Measurements from ENCODE around the gene CDC27.

Gene CDC27

DNA sequence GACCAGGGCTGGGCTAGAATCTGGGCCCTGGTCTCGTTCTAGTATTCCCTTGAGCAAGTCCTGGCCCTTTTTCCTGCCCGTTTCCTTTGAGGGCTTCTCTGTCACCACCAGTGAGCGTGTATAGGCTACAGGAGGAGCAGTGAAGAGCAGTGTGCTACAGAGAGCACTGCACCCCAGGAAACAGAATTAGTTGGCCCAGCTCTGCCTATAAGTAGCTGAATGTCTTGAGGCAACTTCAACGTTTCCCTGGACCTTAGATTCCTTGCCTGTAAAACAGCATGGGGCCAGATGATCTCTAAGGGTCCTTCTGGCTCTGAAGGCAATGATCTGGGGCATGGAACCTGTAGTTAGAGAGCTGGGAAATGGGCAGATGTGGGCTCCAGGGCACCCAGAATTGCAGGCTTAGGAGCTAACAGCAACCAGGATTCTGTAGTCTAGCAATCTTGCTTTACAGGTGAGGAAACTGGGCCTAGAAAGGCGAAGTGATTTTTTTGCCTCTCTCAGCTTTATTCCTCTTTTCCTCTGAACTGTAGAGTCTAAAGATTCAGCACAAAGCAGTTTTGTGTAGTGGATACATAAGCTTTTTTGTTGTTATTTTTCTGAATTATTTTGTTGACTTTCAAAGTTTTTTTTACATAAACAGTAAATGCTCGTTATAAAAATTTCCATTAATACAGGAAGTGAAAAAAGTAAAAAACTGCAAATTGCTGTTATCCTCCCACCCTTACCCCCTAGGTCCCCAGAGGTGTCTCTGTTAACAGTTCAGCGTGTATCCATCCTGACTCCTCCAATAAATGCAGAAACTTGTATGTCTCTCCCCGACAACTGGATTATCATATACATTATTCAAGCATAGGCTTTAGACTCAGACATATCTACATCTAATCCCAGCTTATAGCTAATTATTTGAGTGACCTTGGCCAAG lies 18.3 kb upstream of the CDC27 start:
- TF ChIP-seq, protein P1, sequence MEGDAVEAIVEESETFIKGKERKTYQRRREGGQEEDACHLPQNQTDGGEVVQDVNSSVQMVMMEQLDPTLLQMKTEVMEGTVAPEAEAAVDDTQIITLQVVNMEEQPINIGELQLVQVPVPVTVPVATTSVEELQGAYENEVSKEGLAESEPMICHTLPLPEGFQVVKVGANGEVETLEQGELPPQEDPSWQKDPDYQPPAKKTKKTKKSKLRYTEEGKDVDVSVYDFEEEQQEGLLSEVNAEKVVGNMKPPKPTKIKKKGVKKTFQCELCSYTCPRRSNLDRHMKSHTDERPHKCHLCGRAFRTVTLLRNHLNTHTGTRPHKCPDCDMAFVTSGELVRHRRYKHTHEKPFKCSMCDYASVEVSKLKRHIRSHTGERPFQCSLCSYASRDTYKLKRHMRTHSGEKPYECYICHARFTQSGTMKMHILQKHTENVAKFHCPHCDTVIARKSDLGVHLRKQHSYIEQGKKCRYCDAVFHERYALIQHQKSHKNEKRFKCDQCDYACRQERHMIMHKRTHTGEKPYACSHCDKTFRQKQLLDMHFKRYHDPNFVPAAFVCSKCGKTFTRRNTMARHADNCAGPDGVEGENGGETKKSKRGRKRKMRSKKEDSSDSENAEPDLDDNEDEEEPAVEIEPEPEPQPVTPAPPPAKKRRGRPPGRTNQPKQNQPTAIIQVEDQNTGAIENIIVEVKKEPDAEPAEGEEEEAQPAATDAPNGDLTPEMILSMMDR (IDR thresholded peaks at IDR 0.05), result no peak

DNA sequence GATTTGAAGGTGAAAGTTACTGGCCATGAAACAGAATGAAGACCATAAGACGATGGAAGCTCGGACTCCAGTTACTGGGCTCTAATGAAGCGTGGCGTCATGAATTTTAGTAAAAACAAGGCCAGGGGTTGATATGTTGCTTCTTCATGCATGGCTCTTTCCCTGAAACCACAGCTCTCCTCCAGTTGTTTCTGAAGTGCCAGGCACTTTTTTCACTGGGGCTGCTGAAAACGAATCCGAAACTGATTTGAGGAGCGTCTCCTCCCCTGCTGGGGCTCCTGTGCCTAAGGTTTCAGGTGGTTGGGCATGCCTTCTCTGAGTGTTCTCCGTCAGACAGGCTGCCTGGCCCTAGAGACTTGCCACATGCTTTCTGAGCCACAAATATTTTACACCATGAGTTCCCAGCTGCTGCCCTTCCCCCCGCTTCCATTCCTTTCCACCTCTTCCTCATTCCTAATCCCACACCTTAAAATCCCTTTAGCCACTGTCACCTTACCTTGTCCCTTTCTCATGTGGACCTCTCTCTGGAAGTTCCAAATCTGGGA lies 16.4 kb upstream of the CDC27 start:
- TF ChIP-seq, protein P1 (IDR thresholded peaks at IDR 0.05), result no peak

DNA sequence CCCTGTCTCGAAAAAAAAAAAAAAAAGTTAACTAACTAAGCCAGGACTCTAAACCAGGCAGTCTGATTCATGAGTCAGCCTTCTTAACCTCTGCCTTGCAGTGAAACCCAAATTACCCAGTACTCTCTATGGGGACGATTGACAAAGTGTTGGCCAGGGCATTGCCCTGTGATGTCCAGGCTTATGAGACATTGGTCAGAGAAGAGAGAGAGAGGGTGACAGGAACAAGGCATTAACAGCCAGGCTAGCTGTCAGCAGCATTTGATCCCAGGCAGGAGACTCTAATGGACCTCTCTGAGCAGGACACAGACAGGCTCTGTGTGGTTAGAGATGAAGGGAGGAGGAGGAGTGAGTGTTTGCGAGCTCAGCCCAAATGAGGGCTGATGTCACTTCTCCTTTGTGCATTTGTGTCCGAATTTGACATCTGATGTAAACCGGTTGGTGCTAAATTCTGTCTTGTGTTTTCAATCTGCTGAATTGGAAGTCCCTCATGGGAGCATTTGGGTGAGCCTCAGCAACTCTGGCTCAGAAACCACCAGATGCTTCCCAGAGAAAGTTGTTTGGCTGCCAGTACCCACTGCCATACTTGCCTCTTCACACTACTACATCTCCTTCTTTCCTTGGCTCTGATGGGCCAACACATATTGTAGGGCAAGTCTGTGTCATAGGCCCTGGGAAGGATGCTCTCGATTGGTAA lies 15.8 kb upstream of the CDC27 start:
- TF ChIP-seq, protein P1 (IDR thresholded peaks at IDR 0.05), result no peak

DNA sequence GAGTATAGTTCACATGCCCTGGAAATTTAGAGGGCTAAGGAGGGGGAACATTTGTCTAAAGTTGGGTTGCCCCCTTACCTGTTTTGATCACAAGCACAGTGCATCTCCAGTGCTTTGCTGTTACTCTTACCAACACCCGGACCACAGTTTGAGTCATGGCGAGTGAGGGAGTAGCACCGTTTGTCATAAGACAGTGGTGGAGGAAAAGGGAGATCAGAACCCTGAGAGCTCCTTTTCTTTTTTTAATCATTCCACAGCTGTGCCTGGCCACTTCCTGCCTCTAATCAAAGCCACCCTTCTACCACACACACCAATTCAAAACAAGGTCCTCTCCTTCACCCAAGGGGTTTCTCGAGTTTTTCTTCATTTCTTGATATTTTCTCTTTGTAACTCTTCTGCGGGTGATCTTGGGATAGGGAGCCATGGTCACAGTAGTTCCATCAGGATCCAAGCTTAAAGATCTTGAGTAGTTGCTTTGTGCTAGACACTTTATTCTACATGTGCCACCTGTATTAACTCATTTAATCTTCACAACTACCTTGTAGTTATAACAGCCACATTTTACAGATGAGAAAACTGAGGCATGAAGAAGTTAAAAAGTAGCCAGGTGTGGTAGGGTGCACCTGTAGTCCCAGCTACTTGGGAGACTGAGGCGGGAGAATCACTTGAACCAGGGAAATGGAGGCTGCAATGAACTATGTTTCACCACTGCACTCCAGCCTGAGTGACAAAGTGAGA lies 15.1 kb upstream of the CDC27 start:
- TF ChIP-seq, protein P1 (IDR thresholded peaks at IDR 0.05), result no peak

DNA sequence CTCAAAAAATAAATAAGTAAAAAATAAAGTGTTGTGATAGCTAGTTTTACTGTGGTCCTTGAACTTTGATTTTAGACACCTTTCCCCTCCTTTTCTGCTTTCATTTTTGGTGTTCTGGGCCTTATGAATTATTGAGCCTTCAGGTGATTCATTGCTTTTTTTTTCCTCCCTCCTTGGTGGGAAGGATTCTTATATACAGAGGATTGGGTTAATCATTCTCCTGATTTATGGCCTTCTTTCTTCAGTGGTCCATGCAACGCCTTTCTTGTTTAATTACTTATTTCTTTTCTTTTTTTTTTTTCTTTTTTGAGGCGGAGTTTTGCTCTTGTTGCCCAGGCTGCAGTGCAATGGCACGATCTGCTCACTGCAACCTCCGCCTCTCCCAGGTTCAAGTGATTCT lies 12.1 kb upstream of the CDC27 start:
- TF ChIP-seq, protein P1 (IDR thresholded peaks at IDR 0.05), result no peak

DNA sequence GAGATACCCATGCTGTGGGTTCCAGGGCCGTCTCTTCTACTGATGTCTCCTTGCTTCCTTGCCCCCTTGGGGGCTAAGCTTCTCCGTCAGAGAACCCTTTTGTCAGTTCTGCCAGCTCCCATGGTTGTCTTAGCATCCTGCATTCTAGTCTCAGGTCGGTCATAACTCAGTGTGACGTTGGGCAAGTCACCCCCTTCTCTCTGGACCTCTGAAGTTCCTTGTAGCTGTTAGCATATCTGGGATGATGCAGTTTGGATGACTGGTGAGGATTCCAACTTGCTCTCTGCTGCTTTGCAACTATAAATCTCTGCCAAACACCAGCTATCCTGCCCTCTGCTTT lies 11.2 kb upstream of the CDC27 start:
- TF ChIP-seq, protein P1 (IDR thresholded peaks at IDR 0.05), result no peak

DNA sequence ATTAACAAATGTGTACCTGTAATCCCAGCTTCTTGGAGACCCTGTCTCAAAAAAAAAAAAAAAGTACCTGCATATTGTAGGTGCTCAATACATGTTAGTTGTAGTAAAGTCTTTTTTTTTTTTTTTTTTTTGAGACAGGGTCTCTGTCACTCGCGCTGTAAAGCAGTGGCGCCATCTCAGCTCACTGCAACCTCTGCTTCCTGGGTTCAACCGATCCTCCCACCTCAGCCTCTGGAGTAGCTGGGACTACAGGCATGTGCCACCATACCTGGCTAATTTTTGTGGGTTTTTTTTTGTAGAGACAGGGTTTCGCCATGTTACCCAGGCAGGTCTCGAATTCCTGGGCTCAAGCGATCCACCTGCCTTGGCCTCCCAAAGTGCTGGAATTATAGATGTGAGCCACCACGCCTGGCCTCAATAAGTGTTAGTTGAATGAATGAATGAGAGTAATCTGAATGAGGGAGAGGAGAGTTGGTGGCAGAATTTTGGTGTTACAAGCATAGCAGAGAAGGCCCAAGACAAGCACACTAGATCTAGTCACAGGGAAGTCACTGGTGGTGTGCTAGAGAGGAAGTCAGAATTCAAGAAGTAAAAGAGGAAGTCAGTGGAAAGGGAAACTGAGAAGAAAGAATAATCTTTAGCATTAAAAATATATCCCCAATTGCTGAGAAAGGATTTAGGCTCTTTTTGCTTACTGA lies 10.7 kb upstream of the CDC27 start:
- TF ChIP-seq, protein P1 (IDR thresholded peaks at IDR 0.05), result no peak
